OCI-LY7 (cell line): Measurements from ENCODE around the gene FPR1. TPM values are rescaled to one million over a fixed set of nuclear protein-coding genes. Genes with fewer than 3 reads are reported as not detected.

Source experiments
- BruUV-seq: library from RNA; stranded (reverse); fragments of 400-500 nt; replicated peaks from 2 replicates; lab custom pipeline; 2021; lab: Mats Ljungman, UMichigan
- CTCF ChIA-PET: fragments of 300-600 bp; sonication (Branson Sonifier 250); formaldehyde crosslinking; loops from one replicate; lab custom pipeline; 2022; ENCODE audit warnings: antibody characterized with exemption; ENCODE audit not compliant: unreplicated experiment; lab: Charles Lee
- POLR2A ChIA-PET: fragments of 300-600 bp; sonication (Branson Sonifier 250); formaldehyde crosslinking; loops from one replicate; lab custom pipeline; 2022; ENCODE audit warnings: antibody characterized with exemption; lab: Charles Lee
- DNase-seq: peaks from one replicate; pipeline ENCODE4 v3.0.0-alpha.2; 2015; ENCODE audit warnings: low spot score
- H2AFZ ChIP-seq: fragments of 200-600 bp; sonication (generic), shearing (Covaris generic); 2 replicates; pipeline ENCODE4 v1.6.1; 2014; ENCODE audit warnings: mild to moderate bottlenecking, antibody characterized with exemption, low read length, moderate library complexity
- H3K27ac ChIP-seq: fragments of 200-600 bp; sonication (generic); 2 replicates; pipeline ENCODE4 v1.5.1; 2014; ENCODE audit warnings: mixed run types, low read depth, mild to moderate bottlenecking, moderate library complexity, low read length, inconsistent platforms; ENCODE audit not compliant: poor library complexity, severe bottlenecking
- H3K36me3 ChIP-seq: fragments of 200-600 bp; sonication (generic); 2 replicates; pipeline ENCODE4 v1.6.1; 2014; ENCODE audit warnings: mild to moderate bottlenecking, antibody characterized with exemption, low read length, moderate library complexity, mixed read lengths; ENCODE audit not compliant: insufficient read depth
- H3K4me1 ChIP-seq: fragments of 200-600 bp; sonication (generic); 2 replicates; pipeline ENCODE4 v1.5.1; 2014; ENCODE audit warnings: mild to moderate bottlenecking, low read length; ENCODE audit not compliant: insufficient read depth, poor library complexity, severe bottlenecking
- H3K4me2 ChIP-seq: fragments of 200-600 bp; sonication (generic); 2 replicates; pipeline ENCODE4 v1.6.1; 2014; ENCODE audit warnings: mild to moderate bottlenecking, low read length
- H3K4me3 ChIP-seq: fragments of 200-600 bp; sonication (generic); 2 replicates; pipeline ENCODE4 v1.5.1; 2014; ENCODE audit warnings: mild to moderate bottlenecking, low read depth, low read length; ENCODE audit not compliant: poor library complexity, severe bottlenecking
- H3K79me2 ChIP-seq: fragments of 200-600 bp; sonication (generic); 2 replicates; pipeline ENCODE4 v1.6.1; 2016; ENCODE audit warnings: low read depth, mild to moderate bottlenecking, low read length, moderate library complexity, mixed read lengths; ENCODE audit not compliant: insufficient read depth
- H3K9me2 ChIP-seq: fragments of 200-600 bp; sonication (generic); 2 replicates; pipeline ENCODE4 v1.6.1; 2016; ENCODE audit warnings: mild to moderate bottlenecking, low read length, mixed read lengths; ENCODE audit not compliant: insufficient read depth
- H3K9me3 ChIP-seq: fragments of 200-600 bp; sonication (generic); 2 replicates; pipeline ENCODE4 v1.6.1; 2014; ENCODE audit warnings: mild to moderate bottlenecking, mixed run types, low read length, mixed read lengths
- H4K20me1 ChIP-seq: fragments of 200-600 bp; sonication (generic); 2 replicates; pipeline ENCODE4 v1.6.1; 2014; ENCODE audit warnings: mild to moderate bottlenecking, antibody characterized with exemption, low read length, moderate library complexity, mixed read lengths; ENCODE audit not compliant: insufficient read depth
- CTCF ChIP-seq: fragments of 200-600 bp; sonication (generic); conservative IDR thresholded peaks from 2 replicates; pipeline ENCODE4 v1.5.1; 2014; ENCODE audit warnings: mild to moderate bottlenecking, antibody characterized with exemption, low read length, moderate library complexity, mixed read lengths
- EZH2phosphoT487 ChIP-seq: fragments of 200-600 bp; sonication (generic); IDR thresholded peaks from 2 replicates; pipeline ENCODE4 v1.6.1; 2018; ENCODE audit warnings: low read depth, borderline replicate concordance, mild to moderate bottlenecking, mixed run types, antibody characterized with exemption, low read length, moderate library complexity, mixed read lengths
- intact Hi-C: fragments of 100-400 bp; cut with micrococcal nuclease; formaldehyde crosslinking; loops from one replicate; pipeline ENCODE4 v1.10.0; 2022; ENCODE audit not compliant: unreplicated experiment
- total RNA-seq, 2 experiments: library from RNA; depleted of rRNA in 1 of 2; stranded (reverse); fragments of >200 nt in 1 of 2; shearing (Covaris generic) in 1 of 2; gene quantifications; 2 replicates each; pipeline ENCODE4 v1.2.3, GENCODE V29; 2014 to 2022

FPR1 gene
- total RNA-seq, 2 experiments from 2014 or later, result not detected

GRCh38 chr19:51697169-51697776, 54.4 kb downstream of the FPR1 start:
- BruUV-seq, result no TSS peak
- intact Hi-C loops, result no loop called here
- no peaks in the 10 kb centered on the region for H4K20me1 ChIP-seq
- no peak overlapping the region for H3K27ac ChIP-seq
- no peak for DNase-seq
- no peaks in the 10 kb centered on the region for H3K36me3 ChIP-seq
- POLR2A ChIA-PET, result no interaction called here
- no peaks in the 10 kb centered on the region for H3K79me2 ChIP-seq
- H2AFZ ChIP-seq, result no peak overlapping the region
- CTCF ChIA-PET, result no interaction called here
- H3K4me1 ChIP-seq, result no peaks in the 10 kb centered on the region
- no peak overlapping the region for H3K4me3 ChIP-seq
- TF ChIP-seq CTCF, result no peak
- no peak for TF ChIP-seq EZH2phosphoT487
- no peaks in the 10 kb centered on the region for H3K9me2 ChIP-seq
- no peaks in the 10 kb centered on the region for H3K9me3 ChIP-seq
- no peak overlapping the region for H3K4me2 ChIP-seq

DNA sequence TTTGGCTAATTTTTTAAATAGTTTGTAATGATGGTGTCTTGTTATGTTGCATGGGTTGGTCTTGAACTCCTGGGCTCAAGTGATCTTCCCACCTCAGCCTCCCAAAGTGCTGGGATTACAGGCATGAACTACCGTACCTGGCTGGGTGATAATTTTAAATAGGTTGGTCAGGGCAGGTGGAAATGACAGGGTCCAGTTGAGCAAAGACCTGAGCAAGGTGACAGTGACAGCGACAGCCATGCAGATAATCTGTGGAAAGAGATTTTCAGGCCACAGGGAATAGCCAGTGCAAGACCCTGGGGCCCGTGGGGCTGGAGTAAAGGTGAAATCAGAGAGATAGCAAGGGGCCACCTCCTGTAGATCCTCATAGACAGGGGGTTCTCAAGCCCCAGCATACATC, 55.1 kb downstream of the FPR1 start:
- Histone ChIP-seq H3K4me3 (no peak overlapping the region), H4K20me1 (no peaks in the 10 kb centered on the region), H3K9me3 (no peaks in the 10 kb centered on the region), H3K4me1 (no peaks in the 10 kb centered on the region), H2AFZ (no peak overlapping the region), H3K9me2 (no peaks in the 10 kb centered on the region), H3K79me2 (no peaks in the 10 kb centered on the region), H3K36me3 (no peaks in the 10 kb centered on the region), H3K27ac (no peak overlapping the region), H3K4me2 (no peak overlapping the region)
- BruUV-seq, result no TSS peak
- CTCF ChIA-PET, result no interaction called here
- no peak for DNase-seq
- POLR2A ChIA-PET, result no interaction called here
- TF ChIP-seq CTCF (no peak), EZH2phosphoT487 (no peak)
- intact Hi-C loops, result no loop called here

Other genes with a start within 250 kb of the FPR1 start
- gene SIGLEC6, start 220.2 kb downstream of the FPR1 start, total RNA-seq (2014; rRNA removed; shearing (Covaris generic)), result not detected in 2 replicates
- not detected in 2 replicates for gene SIGLEC6, start 220.2 kb downstream of the FPR1 start, total RNA-seq (2022)
- 3.5 and 4.7 TPM in 2 replicates for gene ZNF175, start 180.6 kb downstream of the FPR1 start, total RNA-seq (2014; rRNA removed; shearing (Covaris generic))
- gene ZNF175, start 180.6 kb downstream of the FPR1 start, total RNA-seq (2022), result 10.4 and 13.4 TPM in 2 replicates
- not detected in 2 replicates for gene SIGLEC5, start 121.5 kb downstream of the FPR1 start, total RNA-seq (2014; rRNA removed; shearing (Covaris generic))
- gene SIGLEC5, start 121.5 kb downstream of the FPR1 start, total RNA-seq (2022), result not detected in 2 replicates
- not detected in 2 replicates for gene SIGLEC14, start 105.1 kb downstream of the FPR1 start, total RNA-seq (2014; rRNA removed; shearing (Covaris generic))
- gene SIGLEC14, start 105.1 kb downstream of the FPR1 start, total RNA-seq (2022), result not detected in 2 replicates
- 5.9 and 12.5 TPM in 2 replicates for gene SPACA6, start 58.5 kb downstream of the FPR1 start, total RNA-seq (2014; rRNA removed; shearing (Covaris generic))
- gene SPACA6, start 58.5 kb downstream of the FPR1 start, total RNA-seq (2022), result 2.5 and 5.1 TPM in 2 replicates
- not detected in 2 replicates for gene HAS1, start 27.9 kb downstream of the FPR1 start, total RNA-seq (2014; rRNA removed; shearing (Covaris generic))
- gene HAS1, start 27.9 kb downstream of the FPR1 start, total RNA-seq (2022), result not detected in 2 replicates
- not detected in 2 replicates for gene FPR2, start 9.3 kb upstream of the FPR1 start, total RNA-seq (2014; rRNA removed; shearing (Covaris generic))
- not detected in 2 replicates for gene FPR2, start 9.3 kb upstream of the FPR1 start, total RNA-seq (2022)
- not detected in 2 replicates for gene FPR3, start 43.3 kb upstream of the FPR1 start, total RNA-seq (2014; rRNA removed; shearing (Covaris generic))
- not detected in 2 replicates for gene FPR3, start 43.3 kb upstream of the FPR1 start, total RNA-seq (2022)
- 9.6 and 10.0 TPM in 2 replicates for gene ZNF577, start 136.1 kb upstream of the FPR1 start, total RNA-seq (2014; rRNA removed; shearing (Covaris generic))
- 2.0 and 3.3 TPM in 2 replicates for gene ZNF577, start 136.1 kb upstream of the FPR1 start, total RNA-seq (2022)
- gene ZNF649, start 153.1 kb upstream of the FPR1 start, total RNA-seq (2014; rRNA removed; shearing (Covaris generic)), result 5.9 and 8.3 TPM in 2 replicates
- gene ZNF649, start 153.1 kb upstream of the FPR1 start, total RNA-seq (2022), result 2.4 and 3.6 TPM in 2 replicates
- gene ZNF613, start 175.6 kb upstream of the FPR1 start, total RNA-seq (2014; rRNA removed; shearing (Covaris generic)), result 4.6 and 10.0 TPM in 2 replicates
- gene ZNF613, start 175.6 kb upstream of the FPR1 start, total RNA-seq (2022), result 3.9 and 4.5 TPM in 2 replicates
- gene ZNF350, start 235.0 kb upstream of the FPR1 start, total RNA-seq (2014; rRNA removed; shearing (Covaris generic)), result 3.1 and 5.2 TPM in 2 replicates
- 4.9 and 6.2 TPM in 2 replicates for gene ZNF350, start 235.0 kb upstream of the FPR1 start, total RNA-seq (2022)